HG03378 (cell line): ENCODE measurements around the gene STUM.

Source experiments
- ATAC-seq: cut with Tn5 transposase; IDR thresholded peaks from one replicate; pipeline ENCODE4 v1.9.1; 2021; ENCODE audit warnings: mild to moderate bottlenecking, moderate library complexity; ENCODE audit not compliant: unreplicated experiment

The STUM gene

DNA sequence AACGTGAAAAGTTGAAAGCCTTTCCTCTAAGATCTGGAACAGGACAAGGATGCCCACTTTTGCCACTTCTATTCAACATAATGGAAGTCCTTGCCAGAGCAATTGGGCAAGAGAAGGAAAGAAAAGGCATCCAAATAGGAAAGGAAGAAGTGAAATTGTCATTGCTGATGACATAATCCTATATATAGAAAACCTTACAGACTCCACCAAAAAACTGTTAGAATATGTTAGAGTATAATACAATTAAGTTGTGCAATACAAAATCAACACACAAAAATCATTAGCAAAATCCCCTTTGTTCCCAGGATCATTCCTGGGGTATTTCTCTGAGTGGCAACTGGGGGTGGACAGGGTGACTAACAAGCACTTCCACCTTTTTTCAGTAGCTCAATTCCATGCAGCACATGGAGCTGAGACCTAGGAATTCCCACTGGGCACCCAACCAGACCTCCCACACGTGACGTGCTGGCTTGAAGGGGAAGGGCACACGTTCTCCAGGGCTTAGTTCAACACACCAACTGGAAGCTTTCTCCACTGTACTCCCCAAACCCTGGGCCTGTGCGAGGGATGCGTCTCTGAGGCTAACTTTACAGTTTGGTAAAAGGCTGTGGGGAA lies 9.6 kb downstream of the STUM start:
- no peak for ATAC-seq

DNA sequence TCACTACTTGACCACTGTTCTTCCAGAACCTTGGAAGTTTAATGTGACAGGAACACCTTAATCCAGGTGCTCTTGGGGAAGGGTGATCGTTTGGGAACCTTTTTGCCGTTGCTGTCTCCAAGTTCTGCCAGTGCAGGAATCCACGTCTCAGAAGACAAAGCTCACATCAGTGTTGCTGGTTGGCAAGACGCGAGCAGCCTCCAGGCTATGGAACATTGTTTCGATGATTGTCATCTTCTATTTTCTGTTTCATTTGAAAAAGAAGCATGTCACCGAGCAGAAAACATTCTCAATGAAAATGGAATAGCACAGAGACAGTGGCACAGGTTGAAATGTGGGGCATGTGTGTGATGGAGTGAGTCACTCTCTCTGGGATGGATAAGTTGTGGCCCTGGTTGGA lies 11.7 kb downstream of the STUM start:
- ATAC-seq, result no peak

- no peak for ATAC-seq
Observed at GRCh38 chr1:226562989-226563388, 14.4 kb downstream of the STUM start.

GRCh38 chr1:226563666-226564065 lies 15.1 kb downstream of the STUM start:
- no peak for ATAC-seq

DNA sequence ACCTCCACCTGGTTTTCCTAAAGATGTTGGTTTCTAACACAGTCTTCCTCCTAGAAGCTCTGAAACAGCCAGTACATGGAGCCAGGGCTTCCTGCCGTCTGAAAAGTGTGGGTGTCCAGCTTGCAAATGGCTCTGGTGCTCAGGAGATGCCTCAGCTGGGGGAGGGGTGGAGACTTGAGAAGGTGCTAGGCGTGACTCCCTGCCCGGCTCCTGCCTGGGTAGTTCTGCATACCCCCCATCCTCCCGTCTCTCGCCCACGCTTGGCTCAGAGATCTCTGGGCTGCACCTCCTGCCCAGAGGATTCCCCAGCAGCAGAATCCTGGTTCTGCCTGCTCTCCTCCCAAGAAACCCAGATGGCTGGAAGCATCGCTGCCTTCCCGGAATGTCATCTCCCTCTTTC lies 16.9 kb downstream of the STUM start:
- ATAC-seq, result no peak

DNA sequence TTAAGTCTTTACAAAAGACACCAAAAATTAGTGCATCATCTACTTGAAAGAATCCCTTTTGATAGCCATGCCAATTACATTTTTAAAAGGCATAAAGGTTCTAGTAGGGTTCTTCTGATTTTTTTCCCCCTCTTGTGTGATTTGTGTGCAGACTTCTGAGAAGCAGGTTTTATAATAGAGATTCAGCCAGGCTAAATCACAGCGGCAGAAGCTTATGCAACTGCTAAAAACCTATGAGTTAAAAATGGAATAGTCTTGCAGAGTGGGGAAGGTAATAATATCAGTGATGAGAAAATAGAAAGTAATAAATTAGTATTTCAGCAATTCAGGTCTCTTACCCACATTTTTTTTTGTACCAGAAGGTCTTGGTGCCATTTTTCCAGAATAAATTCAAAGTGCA lies 17.7 kb downstream of the STUM start:
- ATAC-seq, result no peak

DNA sequence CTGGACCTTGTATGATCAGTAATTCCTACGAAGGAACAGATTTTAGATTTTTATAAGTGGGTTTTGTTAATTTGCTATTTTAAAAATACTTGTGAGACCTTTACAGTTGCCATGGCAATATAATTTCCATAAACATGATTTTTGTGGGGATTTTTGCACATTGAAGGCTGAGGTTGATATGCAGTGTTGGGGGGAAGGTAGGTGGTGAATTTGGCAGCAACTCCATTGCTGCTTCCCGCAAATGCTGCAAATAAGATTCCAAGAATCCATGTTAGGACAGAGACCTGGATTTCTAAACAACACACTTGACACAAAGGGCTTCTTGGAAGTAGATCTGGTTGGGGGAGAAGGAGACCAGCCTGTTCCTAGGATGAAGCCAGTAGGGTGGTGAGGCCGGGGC lies 18.2 kb downstream of the STUM start:
- no peak for ATAC-seq

GRCh38 chr1:226568077-226568831 lies 19.7 kb downstream of the STUM start:
- ATAC-seq, result no peak

GRCh38 chr1:226568975-226569741 lies 20.6 kb downstream of the STUM start:
- no peak for ATAC-seq

DNA sequence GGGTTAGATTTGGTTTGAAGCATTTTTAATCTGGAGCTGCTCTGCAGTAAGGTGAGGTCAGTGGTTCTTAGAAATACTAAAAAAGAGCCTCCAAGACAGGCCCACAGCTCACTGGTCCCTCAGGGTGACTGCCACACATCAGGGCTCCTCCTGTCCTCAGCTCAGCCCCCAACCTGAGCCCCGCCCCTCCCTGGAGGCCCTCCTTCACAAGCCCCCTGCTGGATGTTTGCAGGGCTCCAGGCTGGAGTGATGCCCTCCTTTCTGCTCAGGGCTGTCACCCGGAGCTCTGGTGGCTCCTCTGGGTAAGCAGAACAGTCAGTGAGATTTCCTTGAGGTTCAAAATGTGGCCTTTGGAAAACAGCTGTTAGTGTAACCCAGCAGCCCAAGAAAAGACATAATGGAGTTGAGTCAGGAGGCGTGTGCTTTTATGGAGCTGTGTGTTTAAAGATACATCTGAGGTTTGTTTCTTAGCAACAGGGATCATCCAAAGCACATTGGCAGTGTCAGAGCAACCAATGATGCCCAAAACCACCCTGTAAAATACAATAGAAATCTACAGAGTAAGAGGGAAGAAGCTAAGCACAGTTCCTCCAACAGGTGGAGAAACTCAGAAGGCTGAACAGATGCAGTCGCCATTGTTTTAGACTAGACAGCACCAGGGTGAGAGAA lies 21.4 kb downstream of the STUM start:
- ATAC-seq, result no peak

DNA sequence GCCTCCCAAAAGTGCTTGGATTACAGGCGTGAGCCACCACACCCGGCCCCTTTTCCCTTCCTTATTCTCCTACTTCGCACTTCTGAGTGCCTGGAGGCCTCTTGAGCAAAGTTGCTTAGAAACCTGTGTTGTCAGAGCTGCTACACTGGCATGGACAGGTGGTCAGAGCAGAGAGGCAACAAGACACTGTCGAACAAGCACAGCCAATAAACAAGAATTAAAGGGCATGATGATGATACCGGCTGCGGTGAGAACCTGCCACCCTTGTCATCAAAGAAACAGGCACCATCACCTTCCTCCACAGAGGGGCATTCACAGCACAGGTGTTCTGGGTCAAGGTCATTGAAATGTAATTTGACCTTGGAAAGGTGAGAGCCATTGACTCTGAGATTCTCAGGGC lies 23.3 kb downstream of the STUM start:
- ATAC-seq, result no peak

- no peak for ATAC-seq
Observed at GRCh38 chr1:226572325-226572726, 23.8 kb downstream of the STUM start.

DNA sequence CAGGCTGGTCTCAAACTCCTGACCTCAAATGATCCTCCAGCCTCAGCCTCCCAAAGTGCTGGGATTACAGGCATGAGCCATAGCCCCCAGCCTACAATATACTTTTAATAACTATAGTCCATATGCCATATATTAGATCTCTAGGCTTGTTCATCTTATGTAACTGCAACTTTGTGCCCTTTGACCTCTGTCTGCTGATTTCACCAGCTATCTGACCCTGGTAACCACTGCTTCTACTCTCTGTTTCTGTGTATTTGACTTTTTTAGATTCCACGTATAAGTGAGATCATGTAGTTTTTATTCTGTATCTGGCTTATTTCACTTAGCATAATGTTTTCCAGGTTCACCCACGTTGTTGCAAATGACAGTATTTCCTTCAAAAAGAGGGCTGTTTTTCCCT lies 25.5 kb downstream of the STUM start:
- ATAC-seq, result no peak

DNA sequence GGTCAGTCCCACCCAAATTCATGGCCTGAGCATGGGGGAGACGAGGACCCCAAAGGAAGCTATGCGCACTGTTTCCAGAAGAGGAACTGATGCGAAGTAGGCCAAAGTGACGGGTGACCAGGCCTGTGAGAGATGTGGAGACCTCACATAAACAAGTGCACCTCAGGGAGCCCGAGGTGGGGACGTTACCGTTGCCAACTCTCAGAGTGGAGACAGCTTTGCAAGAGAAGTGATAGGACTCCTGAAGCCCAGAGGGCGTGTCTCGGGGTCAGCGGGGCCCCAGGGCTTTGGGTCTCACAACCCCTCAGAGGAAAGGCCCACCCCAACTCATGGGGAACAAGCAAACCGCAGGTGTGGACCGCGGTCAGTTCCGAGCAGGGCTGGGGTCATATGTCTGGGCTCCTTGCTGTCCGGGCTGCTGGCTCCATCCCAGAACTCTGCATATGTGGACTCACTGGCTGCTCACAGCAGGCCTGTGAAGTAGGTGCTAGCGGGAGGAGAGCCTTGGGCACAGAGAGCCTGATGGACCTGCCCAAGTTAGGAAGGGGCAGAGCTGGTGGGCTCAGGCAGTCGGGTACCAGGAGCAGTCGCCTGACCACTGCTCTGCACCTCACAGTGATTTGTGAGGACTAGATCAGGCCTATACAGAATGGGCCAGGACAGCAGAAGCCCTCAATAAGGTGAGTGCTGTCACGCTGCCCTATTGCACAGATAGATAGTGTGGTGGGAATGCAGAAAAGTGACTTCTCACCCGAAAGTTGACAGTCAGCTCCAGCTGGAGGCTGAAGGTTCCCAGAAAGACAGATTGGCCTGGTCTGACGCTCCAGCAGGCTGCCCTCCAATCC lies 26.2 kb downstream of the STUM start:
- ATAC-seq, result no peak

DNA sequence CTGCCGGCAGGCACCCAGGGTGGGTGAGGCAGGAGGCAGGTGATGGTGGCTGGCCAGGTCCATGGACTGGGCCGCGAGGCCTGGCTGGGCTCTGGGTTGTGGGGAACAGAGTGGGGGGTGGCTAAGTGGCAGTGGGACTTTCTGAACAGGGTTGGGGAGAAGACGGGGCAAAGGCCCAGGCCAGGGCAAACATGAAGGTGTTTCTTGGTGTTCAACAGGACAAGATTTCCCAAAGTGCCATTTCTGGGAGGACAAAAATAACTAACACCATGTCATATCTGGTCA lies 26.8 kb downstream of the STUM start:
- no peak for ATAC-seq

GRCh38 chr1:226575739-226576378 lies 27.3 kb downstream of the STUM start:
- ATAC-seq, result no peak

DNA sequence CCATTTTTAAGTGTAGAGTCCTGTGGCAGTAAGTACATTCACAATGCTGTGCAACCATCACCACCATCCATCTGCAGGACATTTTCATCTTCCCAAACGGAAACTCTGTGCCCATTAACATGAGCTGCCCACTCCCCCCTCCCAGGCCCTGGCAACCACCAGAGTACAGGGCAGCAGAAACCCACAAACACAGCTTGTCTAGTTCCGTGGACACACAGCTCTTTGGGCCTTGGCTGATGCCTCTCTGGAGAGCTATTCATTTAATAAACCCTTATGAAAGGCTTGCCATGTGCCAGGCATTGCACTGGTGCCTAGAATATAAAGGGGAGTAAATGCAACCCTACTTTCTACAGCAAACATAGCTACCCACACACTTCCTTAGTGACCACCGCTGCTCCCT lies 28.0 kb downstream of the STUM start:
- no peak for ATAC-seq

GRCh38 chr1:226577401-226578180 lies 29.0 kb downstream of the STUM start:
- ATAC-seq, result no peak

DNA sequence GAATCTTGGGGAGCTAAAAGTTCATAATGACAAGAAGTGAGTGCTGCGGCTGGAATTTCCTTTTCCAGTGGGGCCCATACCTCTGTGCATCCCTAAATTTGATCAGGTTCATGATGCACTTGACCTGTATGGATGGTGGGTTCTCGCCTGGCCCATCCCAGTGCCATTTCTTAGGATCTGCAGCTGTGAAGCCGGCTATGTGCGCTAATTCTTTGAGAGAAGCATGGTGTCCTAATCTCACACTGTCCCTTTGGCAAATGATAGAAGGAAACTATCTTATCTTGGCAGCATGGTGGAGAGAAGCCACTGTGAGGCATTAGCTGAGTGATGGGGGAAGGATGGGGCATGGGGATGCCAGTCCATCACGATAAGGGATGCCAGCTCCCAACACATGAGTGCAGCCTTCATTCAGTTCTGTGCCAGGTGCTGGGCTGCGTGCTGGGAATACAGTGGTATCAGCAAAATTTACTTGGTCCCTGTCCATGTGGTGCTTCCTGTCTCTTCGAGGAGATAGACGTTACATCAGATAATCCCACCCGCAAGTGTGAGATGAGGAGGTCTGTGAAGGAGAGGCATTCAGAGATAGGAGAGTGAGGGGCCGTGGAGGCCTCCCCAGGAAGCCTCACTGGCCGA lies 30.5 kb downstream of the STUM start:
- no peak for ATAC-seq
